BJ (cell line): ENCODE data around the gene TBXA2R. TPM values are rescaled to one million over a fixed set of nuclear protein-coding genes. Genes with fewer than 3 reads are reported as not detected.
A peak's percentile ranks its signal among the peaks of the same experiment; 100 is the strongest.

Source experiments
- CTCF ChIA-PET: fragments of 350-600 bp; formaldehyde crosslinking; extraction: SDS; loops from one replicate; lab custom pipeline; 2021; ENCODE audit warnings: antibody characterized with exemption, inconsistent platforms; lab: Yijun Ruan, JAX
- POLR2A ChIA-PET: fragments of 300-600 bp; sonication (Branson Sonifier 250); formaldehyde crosslinking; extraction: SDS; loops from one replicate; lab custom pipeline; 2021; ENCODE audit warnings: antibody characterized with exemption; lab: Charles Lee
- DNase-seq: peaks from one replicate; pipeline ENCODE4 v3.0.0-alpha.2; 2011; ENCODE audit warnings: low read depth
- H3K27me3 ChIP-seq: 2 replicates; pipeline ENCODE4 v1.6.0; 2011; ENCODE audit warnings: low read length; ENCODE audit not compliant: control insufficient read depth, insufficient read depth
- H3K36me3 ChIP-seq: 2 replicates; pipeline ENCODE4 v1.5.1; 2011; ENCODE audit warnings: low read length; ENCODE audit not compliant: control insufficient read depth, insufficient read depth
- H3K4me3 ChIP-seq: 2 replicates; pipeline ENCODE4 v1.5.1; 2011; ENCODE audit warnings: low read depth, mild to moderate bottlenecking, control low read depth, low read length
- CTCF ChIP-seq: IDR thresholded peaks from 2 replicates; pipeline ENCODE4 v1.5.1; 2011; ENCODE audit warnings: low read depth, mild to moderate bottlenecking, control low read depth, inconsistent platforms, low read length, moderate library complexity; ENCODE audit not compliant: insufficient read depth
- polyA plus RNA-seq: library from polyadenylated mRNA; depleted of rRNA; stranded (reverse); fragments of >200 nt; gene quantifications from 2 replicates; pipeline ENCODE4 v1.2.3, GENCODE V29; 2011

The TBXA2R gene
- polyA plus RNA-seq, 1 experiment = 1.2 TPM

- TF ChIP-seq CTCF = no peak
- H3K36me3 ChIP-seq = peaks cover 12% of the 10 kb centered on the region
- ChIA-PET POLR2A (no interaction called here), CTCF (interaction anchor here (1.2 kb wide), 2 partner anchors 11 to 99 kb away, joined by 3 read pairs; no protein-coding TSS in a partner anchor)
- no peak for DNase-seq
- no peaks in the 10 kb centered on the region for H3K27me3 ChIP-seq
- H3K4me3 ChIP-seq = peak overlapping the region; percentile 68
These were observed 816 bp upstream of the TBXA2R start for GRCh38 chr19:3607303-3608078.

GRCh38 chr19:3606174-3606689, 443 bp downstream of the TBXA2R start:
- POLR2A ChIA-PET = no interaction called here
- Histone ChIP-seq H3K27me3 (no peaks in the 10 kb centered on the region), H3K4me3 (peak overlapping the region; percentile 68), H3K36me3 (peaks cover 4% of the 10 kb centered on the region; the same call in 1 of the 2 replicates)
- no peak for TF ChIP-seq CTCF
- DNase-seq = no peak
- CTCF ChIA-PET = no interaction called here

- no peaks in the 10 kb centered on the region for H3K27me3 ChIP-seq
- CTCF ChIA-PET = no interaction called here
- POLR2A ChIA-PET = no interaction called here
- TF ChIP-seq CTCF = no peak
- DNase-seq = no peak
- H3K4me3 ChIP-seq = peak overlapping the region; percentile 68
- peaks cover 1% of the 10 kb centered on the region; the same call in 1 of the 2 replicates for H3K36me3 ChIP-seq
These were observed 905 bp downstream of the TBXA2R start for GRCh38 chr19:3605770-3606169.

- H3K4me3 ChIP-seq = no peak overlapping the region
- CTCF ChIA-PET = no interaction called here
These were observed 1.3 kb downstream of the TBXA2R start for GRCh38 chr19:3605361-3605760.

More at GRCh38 chr19:3605361-3605760, 1.3 kb downstream of the TBXA2R start:
- POLR2A ChIA-PET = no interaction called here
- peaks cover 1% of the 10 kb centered on the region; the same call in 1 of the 2 replicates for H3K36me3 ChIP-seq
- DNase-seq = no peak
- no peak for TF ChIP-seq CTCF
- H3K27me3 ChIP-seq = no peaks in the 10 kb centered on the region
